HG02588 (cell line): ENCODE results near the gene CEP19.

Experiments
- ATAC-seq: cut with Tn5 transposase; IDR thresholded peaks from one replicate; pipeline ENCODE4 v1.9.1; 2021; ENCODE audit warnings: mild to moderate bottlenecking, moderate library complexity; ENCODE audit not compliant: unreplicated experiment

The CEP19 gene

DNA sequence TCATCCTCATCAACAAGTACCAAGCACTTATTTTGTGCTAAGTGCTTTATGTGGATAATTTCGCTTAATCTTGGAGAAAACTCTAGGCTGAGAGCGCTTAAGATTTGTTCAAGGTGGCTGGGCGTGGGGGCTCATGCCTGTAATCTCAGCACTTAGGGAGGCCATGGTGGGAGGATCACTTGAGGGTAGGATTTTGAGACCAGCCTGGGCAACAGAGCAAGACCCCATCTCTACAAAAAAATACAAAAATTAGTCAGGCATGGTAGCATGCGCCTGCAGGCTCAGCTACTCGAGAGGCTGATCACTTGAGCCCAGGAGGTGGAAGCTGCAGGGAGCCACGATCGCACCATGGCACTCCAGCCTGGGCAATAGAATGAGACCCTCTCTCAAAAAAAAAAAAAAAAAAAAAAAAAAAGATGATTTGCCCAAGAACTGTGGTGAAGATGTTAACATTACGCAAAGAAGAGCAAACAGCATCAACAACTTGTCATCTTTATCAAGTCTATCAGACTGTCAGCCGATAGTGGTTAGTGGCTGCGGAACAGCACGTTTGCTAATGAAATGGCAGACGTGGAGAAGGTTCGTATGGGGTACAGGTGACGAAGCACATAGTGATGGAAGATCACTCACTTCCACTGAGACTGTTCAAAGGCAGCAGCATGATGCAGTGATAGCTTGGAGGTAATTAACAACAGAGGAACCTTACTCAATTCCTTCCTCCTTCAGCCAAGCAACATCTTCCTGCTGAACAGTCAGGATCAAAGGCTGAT, 44.8 kb downstream of the CEP19 start:
- ATAC-seq: no peak

DNA sequence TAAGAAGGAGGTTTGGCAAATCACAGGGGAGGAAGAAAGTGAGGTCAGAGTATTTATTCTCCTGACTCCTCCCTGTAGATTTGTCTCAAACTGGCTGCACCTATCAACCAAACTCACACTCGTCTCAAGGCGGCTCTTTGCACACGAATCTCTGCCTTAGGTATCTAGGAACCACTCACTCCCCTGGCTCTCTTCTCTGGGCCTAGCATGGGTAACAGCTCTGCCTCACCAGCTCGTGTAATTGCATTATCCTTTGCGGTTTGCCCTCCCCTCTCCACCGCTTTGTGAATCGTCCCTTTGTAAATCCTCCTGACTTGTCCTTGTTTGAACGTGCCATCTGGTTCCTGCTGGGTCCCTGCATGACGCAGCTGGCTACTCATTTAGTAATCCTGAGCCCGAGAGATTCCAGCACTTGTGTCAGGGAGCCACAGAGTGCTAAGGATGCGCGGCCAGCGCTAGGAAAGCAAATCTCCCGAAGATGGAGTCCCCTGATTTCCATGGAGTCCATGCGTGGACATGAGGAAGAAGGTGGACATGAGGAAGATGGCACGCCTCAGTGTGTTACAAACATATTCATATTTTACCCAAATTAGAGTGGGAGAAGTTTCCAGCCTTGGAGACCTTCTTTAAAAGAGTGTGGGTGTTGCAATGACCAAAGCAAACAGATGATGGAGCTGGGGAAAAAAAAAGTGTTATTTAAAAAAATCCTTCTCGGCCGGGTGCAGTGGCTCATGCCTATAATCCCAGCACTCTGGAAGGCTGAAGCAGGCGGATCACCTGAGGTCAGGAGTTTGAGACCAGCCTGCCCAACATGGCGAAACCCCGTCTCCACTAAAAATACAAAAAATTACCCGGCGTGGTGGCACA, 45.8 kb downstream of the CEP19 start:
- no peak for ATAC-seq

DNA sequence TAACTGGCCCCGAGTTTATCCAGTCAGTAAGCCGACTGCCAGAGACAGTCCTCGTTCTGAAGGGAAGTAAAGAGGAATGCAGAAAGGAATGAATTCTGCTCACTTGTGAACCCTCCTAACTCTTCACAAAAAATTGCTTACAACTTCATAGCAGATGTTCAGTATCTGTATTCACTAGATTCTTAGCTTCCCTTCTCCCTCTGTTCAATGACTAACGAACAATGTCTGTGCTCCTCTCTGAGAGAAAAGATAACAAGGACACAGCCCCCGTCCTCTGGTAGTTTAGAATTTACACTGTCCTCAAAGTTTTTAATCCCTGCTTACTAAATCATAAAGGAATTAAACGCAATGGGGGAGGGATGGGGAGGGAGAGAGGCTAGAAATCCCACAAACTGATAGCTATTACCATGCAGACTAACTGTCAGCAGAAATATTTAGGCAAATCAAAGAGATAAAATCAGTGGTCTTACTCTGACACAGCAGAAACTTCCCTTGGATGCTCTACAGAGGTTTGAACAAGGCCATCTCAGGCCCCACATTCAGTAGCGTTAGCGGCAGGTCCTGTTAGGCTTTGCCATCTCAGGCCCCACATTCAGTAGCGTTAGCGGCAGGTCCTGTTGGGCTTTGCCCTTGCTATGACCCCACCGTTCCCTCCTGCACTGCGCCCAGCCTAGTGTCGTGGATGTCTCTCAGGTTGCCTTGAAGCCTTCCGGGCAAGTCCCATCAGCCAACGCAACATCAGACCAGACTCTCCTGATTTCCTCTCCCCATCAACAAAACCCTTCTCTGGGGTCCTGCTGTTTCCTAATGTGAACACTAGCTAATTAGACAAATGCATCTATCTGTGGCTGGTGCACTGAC, 49.1 kb downstream of the CEP19 start:
- ATAC-seq: no peak

DNA sequence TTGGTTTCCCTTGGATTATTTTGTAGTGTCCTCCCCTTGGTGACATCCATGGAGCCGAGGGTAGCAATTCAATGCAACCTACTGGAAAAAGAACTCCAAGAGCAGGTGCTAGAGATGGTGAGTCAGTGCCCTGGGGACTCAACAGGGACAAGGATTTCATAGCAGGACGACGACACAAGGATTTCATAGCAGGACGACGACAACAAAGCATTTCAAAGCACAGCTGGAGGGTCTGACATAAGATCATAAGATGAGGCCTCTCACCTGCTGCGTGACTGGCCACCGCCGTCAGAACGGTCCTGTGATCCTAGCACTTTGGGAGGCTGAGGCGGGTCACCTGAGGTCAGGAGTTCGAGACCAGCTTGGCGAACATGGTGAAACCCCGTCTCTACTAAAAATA, 50.0 kb downstream of the CEP19 start:
- no peak for ATAC-seq

DNA sequence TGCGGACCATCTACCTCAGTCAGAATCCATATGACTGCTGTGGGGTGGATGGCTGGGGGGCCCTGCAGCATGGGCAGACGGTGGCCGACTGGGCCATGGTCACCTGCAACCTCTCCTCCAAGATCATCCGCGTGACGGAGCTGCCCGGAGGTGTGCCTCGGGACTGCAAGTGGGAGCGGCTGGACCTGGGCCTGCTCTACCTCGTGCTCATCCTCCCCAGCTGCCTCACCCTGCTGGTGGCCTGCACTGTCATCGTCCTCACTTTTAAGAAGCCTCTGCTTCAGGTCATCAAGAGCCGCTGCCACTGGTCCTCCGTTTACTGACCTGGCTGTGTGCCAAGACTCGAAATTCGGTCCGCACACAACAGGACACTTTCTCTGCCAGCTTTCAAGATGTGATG, 50.6 kb downstream of the CEP19 start:
- ATAC-seq: no peak

DNA sequence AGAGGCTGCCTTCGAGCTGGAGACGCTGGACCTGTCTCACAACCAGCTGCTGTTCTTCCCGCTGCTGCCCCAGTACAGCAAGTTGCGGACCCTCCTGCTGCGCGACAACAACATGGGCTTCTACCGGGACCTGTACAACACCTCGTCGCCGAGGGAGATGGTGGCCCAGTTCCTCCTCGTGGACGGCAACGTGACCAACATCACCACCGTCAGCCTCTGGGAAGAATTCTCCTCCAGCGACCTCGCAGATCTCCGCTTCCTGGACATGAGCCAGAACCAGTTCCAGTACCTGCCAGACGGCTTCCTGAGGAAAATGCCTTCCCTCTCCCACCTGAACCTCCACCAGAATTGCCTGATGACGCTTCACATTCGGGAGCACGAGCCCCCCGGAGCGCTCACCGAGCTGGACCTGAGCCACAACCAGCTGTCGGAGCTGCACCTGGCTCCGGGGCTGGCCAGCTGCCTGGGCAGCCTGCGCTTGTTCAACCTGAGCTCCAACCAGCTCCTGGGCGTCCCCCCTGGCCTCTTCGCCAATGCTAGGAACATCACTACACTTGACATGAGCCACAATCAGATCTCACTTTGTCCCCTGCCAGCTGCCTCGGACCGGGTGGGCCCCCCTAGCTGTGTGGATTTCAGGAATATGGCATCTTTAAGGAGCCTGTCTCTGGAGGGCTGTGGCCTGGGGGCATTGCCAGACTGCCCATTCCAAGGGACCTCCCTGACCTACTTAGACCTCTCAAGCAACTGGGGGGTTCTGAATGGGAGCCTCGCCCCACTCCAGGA, 51.5 kb downstream of the CEP19 start:
- no peak for ATAC-seq

DNA sequence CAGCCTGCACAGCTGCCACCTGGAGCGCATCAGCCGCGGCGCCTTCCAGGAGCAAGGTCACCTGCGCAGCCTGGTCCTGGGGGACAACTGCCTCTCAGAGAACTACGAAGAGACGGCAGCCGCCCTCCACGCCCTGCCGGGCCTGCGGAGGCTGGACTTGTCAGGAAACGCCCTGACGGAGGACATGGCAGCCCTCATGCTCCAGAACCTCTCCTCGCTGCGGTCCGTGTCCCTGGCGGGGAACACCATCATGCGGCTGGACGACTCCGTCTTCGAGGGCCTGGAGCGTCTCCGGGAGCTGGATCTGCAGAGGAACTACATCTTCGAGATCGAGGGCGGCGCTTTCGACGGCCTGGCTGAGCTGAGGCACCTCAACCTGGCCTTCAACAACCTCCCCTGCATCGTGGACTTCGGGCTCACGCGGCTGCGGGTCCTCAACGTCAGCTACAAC, 52.1 kb downstream of the CEP19 start:
- ATAC-seq: no peak
